HG02610 (cell line): ENCODE results near the gene SBF2.

Experiments
- ATAC-seq: cut with Tn5 transposase; IDR thresholded peaks from one replicate; pipeline ENCODE4 v1.9.1; 2021; ENCODE audit warnings: mild to moderate bottlenecking, moderate library complexity; ENCODE audit not compliant: unreplicated experiment

Gene SBF2

GRCh38 chr11:10302359-10302743 lies 8.3 kb upstream of the SBF2 start:
- ATAC-seq = no peak

DNA sequence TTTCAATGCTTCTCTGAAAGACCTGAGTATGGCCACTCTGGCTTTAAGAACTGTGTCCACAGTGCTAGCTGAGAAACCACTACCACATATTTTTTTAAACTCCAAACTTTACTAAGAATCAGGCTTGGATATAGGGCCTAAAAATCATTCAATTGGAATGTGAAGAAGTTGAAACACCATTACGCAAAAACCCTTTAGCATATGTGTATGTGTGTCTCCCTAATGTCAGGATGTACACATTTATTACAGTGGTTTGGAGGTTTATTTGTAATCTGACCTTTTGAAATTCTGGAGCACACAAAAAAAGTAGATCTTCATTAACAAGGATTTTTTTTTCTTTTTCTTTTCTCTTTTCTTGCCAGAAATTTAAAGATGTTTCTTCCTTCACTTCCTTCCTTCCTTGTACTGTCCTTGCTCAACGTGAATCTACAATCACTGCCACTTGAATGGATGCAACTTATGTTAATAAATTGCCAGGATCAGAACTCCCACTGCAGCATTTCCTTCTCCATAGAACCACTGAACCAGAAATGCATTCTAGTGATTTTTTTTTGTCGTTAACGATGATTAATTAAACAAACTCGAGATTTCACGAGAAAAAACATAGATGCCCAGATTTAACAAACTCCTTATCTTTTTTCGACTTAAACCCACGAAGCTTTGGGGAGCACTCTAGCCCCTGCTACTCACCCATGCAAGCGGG lies 7.8 kb upstream of the SBF2 start:
- no peak for ATAC-seq

DNA sequence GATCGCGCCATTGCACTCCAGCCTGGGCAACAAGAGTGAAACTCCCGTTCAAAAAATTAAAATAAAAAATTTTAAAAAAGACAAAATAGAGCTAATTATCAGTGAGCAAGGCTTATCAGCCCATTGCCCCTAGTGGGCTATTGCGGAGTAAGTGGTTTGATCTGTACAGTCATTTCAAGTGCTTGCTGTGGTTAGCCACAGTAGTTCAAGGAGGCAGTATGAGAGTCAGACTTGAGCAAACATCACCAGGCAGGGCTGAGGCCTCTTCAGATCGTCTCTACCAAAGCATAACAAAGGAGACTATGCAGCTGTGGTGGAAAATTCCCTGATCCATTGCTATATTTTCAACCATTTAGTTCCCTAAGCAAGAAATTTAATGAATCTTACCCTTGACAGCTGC lies 4.3 kb upstream of the SBF2 start:
- ATAC-seq = peak; percentile 95

DNA sequence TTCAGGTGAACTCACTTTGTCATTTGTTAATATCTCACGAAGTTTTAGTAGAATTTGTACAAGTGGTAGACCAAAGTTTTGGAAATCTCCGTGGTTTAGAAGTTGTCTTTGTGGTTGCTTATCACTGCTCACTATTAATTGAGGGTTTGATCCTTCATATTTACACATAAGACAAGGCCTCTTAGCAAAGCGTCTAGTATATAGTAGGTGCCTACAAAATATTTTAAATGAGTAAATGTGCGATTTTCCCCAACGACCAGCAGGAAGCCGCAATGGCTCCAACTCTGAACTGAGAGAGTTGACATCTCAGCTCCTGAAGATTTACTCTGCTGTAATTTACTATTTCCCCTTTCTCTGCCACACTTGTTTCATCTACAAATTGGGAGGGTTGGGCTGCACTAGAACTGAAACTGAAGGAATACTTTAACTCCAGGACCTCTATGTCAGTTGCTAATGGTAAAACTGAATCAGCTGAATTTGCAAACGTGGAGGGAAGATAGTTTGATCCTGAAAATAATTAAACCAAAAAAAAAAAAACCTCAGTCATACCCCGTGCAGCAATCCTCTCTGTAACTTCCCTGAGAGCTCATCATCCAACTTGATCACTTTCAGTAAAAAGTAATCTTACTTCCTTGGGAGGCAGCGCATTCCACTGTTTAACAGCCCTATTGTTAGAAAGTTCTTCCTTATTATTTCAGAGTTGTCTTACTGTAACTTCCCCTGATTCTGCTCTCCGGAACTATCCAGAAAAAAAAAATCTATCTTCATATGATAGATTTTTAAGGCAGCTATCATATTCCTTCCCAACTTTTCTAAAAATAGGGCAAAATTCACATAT lies 1.3 kb upstream of the SBF2 start:
- no peak for ATAC-seq

GRCh38 chr11:10294290-10294953 lies 403 bp upstream of the SBF2 start:
- ATAC-seq = no peak

DNA sequence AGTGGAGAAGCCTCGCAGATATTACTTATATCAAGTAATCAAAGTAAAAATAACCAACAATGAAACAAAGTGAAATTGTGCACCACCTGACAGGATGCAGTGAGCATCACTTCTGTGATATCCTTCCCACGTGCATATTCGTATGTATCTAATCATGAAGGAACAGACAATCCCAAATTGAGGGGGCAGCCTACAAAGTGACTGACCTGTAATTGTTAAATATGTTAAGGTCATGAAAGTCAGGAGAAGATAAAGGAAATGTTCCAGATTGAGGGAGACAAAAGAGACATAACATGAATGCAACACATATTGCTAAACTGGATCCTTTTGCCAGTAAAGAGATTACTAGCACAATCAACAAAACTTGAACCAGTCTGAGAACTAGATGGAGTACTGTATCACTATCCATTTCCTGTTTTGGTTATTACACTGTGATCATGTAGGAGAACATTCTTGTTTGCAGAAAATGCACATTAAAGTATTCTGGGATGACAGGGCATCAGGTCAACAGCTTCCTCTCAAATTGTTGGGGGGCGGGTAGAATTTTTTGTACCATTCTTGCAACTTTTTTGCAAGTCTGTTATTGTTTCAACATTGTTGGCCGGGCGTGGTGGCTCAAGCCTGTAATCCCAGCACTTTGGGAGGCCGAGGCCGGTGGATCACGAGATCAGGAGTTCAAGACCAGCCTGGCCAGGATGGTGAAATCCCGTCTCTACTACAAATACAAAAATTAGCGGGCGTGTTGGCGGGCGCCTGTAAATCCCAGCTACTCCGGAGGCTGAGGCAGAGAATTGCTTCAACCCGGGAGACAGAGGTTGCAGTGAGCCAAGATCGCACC lies 2.0 kb downstream of the SBF2 start:
- no peak for ATAC-seq

- no peak for ATAC-seq
Measured at GRCh38 chr11:10289765-10290380, 4.1 kb downstream of the SBF2 start.

DNA sequence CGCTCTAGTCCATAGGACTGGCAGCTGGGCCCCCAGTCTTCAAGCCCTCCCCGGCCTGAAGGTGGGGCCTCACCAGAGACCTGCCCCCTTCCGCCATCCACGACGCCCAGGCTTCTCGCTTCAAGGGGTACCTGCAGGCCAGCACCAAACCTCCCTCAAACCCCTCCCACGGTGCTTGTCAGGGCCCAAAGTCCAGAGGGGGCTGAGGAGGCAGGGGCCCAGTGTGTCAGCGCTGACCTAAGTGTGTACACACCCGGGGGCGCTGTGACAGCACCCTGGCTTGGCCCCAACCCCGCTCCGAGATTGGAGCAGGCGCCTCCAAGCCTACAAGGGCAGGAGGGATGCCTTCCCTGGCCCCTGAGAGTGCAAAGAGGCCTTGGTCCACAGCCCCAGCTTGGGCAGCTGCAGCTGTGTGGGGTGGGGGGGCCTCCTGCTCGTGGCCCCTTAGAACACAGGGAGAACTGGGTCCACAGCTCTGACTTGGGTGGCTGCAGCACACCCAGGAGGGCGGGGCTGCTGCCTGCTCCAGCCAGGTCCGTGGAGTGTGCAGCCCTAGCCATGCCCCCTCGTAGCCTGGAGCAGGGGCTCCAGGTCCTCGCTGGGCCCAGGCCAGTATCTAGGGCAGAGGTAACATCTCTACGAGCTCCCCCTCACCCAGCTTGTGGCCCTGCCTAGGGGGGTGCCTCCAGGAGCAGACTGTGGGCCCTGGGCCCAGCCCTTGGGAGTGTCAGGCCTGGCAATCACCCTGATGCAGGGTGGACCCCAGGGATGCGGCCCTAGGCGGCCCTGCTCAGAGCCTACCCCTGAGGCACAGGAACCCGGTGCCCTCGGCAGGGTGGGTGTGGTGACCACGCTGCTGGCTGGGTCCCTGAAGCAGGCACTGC lies 4.9 kb downstream of the SBF2 start:
- ATAC-seq = no peak

DNA sequence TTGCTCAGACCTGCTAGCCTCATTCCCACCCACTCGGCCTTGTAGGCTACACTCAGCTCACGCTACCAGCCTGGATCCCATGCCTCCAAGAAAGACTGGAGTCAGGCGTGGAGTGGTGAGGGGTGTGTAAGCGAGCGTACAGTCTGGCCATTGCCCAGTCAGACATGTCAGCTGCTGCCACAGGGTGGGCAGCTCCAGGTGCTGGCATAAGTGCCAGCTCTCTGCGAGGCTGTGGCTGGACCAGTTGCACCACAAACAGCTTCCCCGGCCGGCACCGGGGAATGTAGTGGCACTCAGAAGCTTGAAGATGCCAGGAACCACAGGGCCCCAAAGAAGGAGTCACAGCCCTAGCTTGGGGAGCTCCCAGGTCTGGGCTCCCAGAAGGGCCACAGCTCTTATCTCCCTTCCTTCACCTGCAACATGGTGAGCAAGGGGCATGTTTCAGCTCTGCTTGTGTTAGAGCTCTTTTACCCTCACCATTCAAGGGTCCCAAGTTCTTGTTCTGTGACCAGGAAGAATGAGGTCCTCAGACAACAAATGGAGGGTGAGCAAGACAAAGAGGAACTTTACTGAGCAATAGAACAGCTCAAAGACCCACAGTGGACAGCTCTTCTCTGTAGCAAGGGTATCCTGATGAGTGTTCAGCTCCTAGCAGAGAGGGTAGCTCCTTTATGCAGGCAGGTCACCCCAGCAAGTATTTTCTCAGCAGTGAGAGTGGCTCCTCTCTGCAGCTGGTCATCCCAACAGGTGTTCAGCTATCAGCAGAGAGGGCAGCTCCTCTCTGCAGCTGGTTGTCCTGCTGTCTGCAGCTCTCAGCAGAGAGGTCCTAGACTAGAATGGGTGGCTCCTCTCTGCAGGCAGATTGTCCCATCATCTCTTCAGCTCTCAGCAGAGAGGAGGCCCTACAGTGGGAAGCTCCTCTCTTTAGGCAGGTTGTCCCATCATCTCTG lies 6.0 kb downstream of the SBF2 start:
- ATAC-seq = no peak

DNA sequence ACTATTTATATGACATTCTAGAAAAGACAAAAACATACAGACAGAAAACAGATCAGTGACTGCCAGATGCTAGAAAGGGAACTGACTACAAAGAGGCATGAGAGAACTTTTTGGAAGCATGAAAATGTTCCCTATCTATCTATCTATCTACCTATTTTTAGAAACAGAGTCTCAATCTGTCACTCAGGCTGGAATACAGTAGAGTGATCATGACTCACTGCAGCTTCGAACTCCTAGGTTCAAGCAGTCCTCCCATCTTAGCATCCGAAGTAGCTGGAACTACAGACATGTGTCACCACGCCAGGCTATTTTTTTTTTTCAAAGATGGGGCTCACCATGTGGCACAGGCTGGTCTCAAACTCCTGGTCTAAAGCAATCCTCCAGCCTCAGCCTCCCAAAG lies 6.9 kb downstream of the SBF2 start:
- no peak for ATAC-seq

DNA sequence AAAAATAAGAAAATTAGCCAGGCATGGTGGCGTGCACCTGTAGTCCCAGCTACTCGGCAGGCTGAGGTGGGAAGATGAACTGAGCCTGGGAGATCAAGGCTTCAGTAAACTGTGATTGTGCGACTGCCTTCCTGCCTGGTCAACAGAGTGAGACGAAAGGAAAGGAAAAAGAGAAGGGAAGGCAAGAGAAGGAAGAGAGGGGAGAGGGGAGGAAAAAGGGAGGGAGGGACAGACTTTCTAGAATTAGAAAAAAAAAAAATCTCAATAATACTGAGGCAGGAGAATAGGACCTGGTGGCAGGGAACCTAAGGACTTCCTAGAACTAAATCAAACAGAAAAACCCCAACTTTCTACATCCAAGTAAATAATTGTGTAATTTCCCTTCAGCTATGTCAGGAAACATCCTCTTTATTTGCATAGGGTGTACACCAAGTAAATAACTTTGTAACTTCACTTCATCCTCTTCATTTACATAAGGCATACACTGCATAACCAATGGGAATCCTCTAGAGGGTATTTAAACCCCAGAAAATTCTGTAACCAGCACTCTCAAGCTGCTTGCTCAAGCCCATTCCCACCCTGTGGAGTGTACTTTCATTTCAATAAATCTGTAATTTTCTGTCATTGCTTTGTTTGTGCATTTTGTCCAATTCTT lies 8.7 kb downstream of the SBF2 start:
- ATAC-seq = no peak

DNA sequence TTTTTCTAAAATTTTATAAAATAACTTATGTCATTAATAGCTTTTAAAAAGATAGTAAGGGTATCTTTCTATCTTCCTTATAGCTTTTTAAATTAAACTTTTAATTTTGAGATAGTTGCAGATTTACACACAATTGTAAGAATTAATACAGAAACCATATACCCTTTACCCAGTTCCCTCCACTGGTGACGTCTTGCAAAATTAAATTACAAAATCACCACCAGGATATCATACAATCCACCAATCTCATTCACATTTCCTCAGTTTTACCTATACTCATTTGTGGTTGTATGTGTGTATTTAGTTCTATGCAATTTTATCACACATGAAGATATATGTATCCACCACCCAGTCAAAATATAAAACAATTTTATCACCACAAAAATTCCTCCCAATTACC lies 10.0 kb downstream of the SBF2 start:
- no peak for ATAC-seq

GRCh38 chr11:10282117-10282516 lies 11.9 kb downstream of the SBF2 start:
- no peak for ATAC-seq

DNA sequence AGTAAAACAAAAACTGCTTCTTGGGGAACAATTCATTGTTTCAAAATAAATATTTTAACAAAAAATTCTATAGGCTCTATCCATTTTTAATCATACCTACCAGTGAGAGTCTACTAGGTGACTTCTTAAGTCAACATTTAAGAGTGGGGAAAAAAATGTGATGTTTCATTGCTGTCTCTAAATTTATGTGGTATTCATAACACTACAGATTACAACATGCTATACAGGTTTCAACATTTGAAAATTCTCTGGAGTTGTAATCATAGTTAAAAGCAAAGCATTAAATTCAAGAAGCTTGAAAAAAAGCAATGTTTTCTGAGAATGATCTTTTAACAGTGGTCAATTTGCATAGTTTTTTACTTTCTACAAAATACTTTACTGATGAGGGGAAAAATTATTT lies 18.3 kb downstream of the SBF2 start:
- ATAC-seq = no peak

DNA sequence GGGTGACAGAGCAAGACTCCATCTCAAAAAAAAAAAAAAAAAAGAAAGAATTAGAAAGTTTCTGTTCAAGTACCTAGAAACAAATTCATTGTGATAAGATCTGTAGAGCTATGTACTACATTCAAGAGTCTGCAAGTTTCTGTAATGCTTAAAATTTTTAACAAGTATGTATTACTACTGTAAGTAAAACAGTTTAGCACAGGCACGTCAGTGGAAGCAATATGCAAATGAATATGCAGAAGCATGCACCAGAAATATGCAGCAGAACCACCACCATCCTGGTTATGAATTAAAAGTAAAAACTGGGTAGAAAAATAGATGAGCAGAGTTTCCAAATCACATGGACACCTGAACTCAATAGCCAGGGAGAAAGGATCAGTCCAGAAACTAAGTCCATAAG lies 19.3 kb downstream of the SBF2 start:
- no peak for ATAC-seq

DNA sequence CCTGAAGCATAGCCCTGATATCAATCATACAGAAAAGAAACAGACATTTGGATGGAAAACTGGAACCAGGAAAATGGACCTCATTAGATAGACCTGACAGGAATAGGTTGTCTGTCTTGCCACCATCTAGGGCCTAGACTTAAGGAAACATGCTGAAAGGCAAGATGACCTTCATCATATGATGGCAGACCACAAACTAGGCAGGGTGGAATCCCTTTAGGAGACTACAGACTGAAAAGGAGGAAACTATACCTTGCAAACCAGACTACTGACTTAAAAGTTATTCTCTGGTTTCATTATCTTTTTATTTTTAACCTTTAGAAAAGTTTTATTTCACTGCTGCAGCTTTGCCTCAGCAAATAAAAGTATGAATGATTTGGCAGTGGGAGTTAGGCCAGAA lies 20.3 kb downstream of the SBF2 start:
- ATAC-seq = no peak

DNA sequence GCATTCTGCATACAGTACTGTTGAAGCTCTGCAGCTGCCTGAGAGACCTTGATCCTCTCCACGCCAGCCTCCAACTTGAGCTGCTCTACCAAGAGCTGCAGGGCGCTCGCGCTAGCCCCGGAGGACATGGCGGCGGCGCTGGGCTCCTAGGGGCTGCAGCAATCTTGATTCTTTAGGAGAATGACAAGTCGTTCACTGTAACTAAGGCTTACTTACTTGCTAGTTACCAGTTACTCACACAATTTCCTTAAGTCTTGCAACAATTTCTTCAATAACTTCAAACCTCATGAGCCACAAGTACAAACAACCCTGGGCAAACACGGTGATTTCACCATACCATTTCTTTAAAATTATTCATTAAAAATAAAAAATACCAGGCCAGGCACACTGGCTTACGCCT lies 21.9 kb downstream of the SBF2 start:
- no peak for ATAC-seq
